RWPE1 (cell line): ENCODE results near the gene UBQLN2.
"Not testable (repeated sequence)": the region's sequence is repeated elsewhere in the genome, so short reads cannot be mapped to it uniquely, and the experiment has no call there.

Experiments used
- CTCF ChIA-PET: fragments of 350-600 bp; sonication (Branson Sonifier 250); formaldehyde crosslinking; extraction: SDS; loops from one replicate; lab custom pipeline; 2021; lab: Yijun Ruan, JAX
- POLR2A ChIA-PET: fragments of 400-600 bp; formaldehyde crosslinking; extraction: SDS; loops from one replicate; lab custom pipeline; 2020; ENCODE audit warnings: antibody characterized with exemption; ENCODE audit not compliant: low non-redundant PET; lab: Yijun Ruan, JAX
- DNase-seq: peaks from one replicate; pipeline ENCODE4 v3.0.0; 2012; ENCODE audit warnings: low spot score
- H3K27ac ChIP-seq: fragments of 450-650 bp; 2 replicates; pipeline ENCODE4 v1.5.1; 2017
- CTCF ChIP-seq: fragments of 450-650 bp; conservative IDR thresholded peaks from 2 replicates; pipeline ENCODE4 v1.5.1; 2017; ENCODE audit warnings: low read depth, mild to moderate bottlenecking

The UBQLN2 gene

GRCh38 chrX:56576721-56577120 lies 13.3 kb downstream of the UBQLN2 start:
- ChIA-PET POLR2A (no interaction called here), CTCF (no interaction called here)
- DNase-seq, result no peak
- TF ChIP-seq CTCF, result no peak
- H3K27ac ChIP-seq, result no peak overlapping the region

GRCh38 chrX:56588397-56589188 lies 25.2 kb downstream of the UBQLN2 start:
- ChIA-PET POLR2A (no interaction called here), CTCF (no interaction called here)
- no peak for DNase-seq
- no peak overlapping the region for H3K27ac ChIP-seq
- TF ChIP-seq CTCF, result no peak

- CTCF ChIA-PET, POLR2A ChIA-PET, H3K27ac ChIP-seq, DNase-seq: not testable (repeated sequence)
These were observed 28.4 kb downstream of the UBQLN2 start for GRCh38 chrX:56591830-56592229.

GRCh38 chrX:56600141-56600540 lies 36.7 kb downstream of the UBQLN2 start:
- TF ChIP-seq CTCF, result no peak
- no peak overlapping the region for H3K27ac ChIP-seq
- POLR2A ChIA-PET, result interaction anchor here (0.5 kb wide), 1 partner anchor 54 kb away, joined by 3 read pairs; no protein-coding TSS in a partner anchor
- DNase-seq, result no peak
- CTCF ChIA-PET, result no interaction called here

- ChIA-PET CTCF (no interaction called here), POLR2A (no interaction called here)
- no peak for TF ChIP-seq CTCF
- DNase-seq, result no peak
- H3K27ac ChIP-seq, result no peak overlapping the region
These were observed 37.6 kb downstream of the UBQLN2 start for GRCh38 chrX:56600987-56601386.

GRCh38 chrX:56615282-56615681 lies 51.9 kb downstream of the UBQLN2 start:
- TF ChIP-seq CTCF, result no peak

More at GRCh38 chrX:56615282-56615681, 51.9 kb downstream of the UBQLN2 start:
- POLR2A ChIA-PET, result no interaction called here
- no peak overlapping the region for H3K27ac ChIP-seq
- CTCF ChIA-PET, result no interaction called here
- no peak for DNase-seq
